MM.1S (cell line): ENCODE measurements around the gene ATAD3C.

Source experiments
- EZH2 ChIP-seq: fragments of 300-600 bp; sonication (generic); optimal IDR thresholded peaks from 2 replicates; pipeline ENCODE3; 2017; ENCODE audit warnings: low read depth, mild to moderate bottlenecking, antibody characterized with exemption, low read length, mixed read lengths
- TF ChIP-seq, protein P1 (sequence below): fragments of 300-600 bp; sonication (generic); IDR thresholded peaks from 2 replicates; pipeline ENCODE4 v1.5.1; 2016; ENCODE audit warnings: antibody characterized with exemption, low read length, mixed read lengths

DNA sequence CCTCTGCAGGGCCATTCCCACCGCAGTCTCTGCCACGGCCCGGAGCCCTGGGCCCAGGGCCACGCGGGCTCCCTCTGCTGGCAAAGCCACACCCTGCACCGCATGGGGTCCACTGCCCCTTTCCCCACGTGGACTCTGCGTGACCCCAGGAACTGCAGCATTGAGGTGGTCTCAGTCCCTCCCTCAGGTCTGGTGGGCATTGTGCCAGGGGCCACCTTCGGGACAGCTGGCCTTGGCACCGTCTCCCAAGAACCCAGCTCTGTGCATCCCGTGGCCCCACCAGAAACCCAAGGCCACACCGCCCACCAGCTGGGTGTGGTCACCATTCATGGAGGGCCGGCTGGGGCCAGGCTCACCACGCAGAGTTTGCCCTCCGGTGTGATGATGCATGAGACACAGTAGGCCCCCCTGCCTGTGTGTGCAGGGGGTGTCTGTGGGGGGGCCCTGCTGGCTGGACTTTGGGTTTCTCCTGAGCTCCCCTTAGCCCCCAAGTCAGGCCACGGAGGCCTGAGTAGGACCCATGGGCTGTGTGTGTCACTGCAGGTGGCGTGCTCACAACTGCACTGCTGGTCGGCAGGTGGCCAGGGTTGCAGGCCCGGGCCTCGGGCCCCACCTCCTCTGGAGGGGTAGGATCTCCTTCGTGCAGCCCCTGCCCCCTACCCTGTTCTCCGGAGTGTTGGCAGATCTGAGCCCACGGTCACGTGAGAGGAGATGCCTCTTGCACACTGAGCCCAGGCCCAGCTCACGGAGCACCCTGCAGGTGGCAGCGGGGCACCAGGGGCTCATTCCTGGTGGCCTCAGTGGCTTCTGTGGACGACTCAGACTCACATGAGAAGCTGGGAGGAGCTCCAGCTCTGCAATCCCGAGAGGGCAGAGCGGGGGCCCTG is 8.2 kb upstream of the ATAD3C start:
- TF ChIP-seq, protein P1, sequence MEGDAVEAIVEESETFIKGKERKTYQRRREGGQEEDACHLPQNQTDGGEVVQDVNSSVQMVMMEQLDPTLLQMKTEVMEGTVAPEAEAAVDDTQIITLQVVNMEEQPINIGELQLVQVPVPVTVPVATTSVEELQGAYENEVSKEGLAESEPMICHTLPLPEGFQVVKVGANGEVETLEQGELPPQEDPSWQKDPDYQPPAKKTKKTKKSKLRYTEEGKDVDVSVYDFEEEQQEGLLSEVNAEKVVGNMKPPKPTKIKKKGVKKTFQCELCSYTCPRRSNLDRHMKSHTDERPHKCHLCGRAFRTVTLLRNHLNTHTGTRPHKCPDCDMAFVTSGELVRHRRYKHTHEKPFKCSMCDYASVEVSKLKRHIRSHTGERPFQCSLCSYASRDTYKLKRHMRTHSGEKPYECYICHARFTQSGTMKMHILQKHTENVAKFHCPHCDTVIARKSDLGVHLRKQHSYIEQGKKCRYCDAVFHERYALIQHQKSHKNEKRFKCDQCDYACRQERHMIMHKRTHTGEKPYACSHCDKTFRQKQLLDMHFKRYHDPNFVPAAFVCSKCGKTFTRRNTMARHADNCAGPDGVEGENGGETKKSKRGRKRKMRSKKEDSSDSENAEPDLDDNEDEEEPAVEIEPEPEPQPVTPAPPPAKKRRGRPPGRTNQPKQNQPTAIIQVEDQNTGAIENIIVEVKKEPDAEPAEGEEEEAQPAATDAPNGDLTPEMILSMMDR = peak; percentile 82
- no peak for TF ChIP-seq EZH2
